SK-N-SH (cell line): ENCODE measurements around the gene FAT1. TPM values are rescaled to one million over a fixed set of nuclear protein-coding genes. Genes with fewer than 3 reads are reported as not detected.

Source experiments
- CTCF ChIA-PET: fragments of 300-600, 350-600 bp; formaldehyde crosslinking; extraction: SDS; loops from one replicate; lab custom pipeline; 2021; lab: Yijun Ruan, JAX
- POLR2A ChIA-PET: fragments of 350-600 bp; sonication (Branson Sonifier 250); formaldehyde crosslinking; extraction: SDS; loops from one replicate; lab custom pipeline; 2020; ENCODE audit warnings: antibody characterized with exemption, inconsistent platforms; lab: Yijun Ruan, JAX
- DNase-seq: peaks from one replicate; pipeline ENCODE4 v3.0.0; 2012
- H2AFZ ChIP-seq: fragments of 200-600 bp; sonication (generic); 2 replicates; pipeline ENCODE4 v1.8.1; 2016; ENCODE audit warnings: antibody characterized with exemption, mild to moderate bottlenecking, low read depth
- H3F3A ChIP-seq: fragments of 200-600 bp; sonication (generic); replicated peaks from 2 replicates; pipeline ENCODE3; 2016; ENCODE audit warnings: antibody characterized with exemption, mild to moderate bottlenecking; ENCODE audit not compliant: insufficient read depth
- H3K27ac ChIP-seq, 2 experiments: fragments of 200-500 bp in 1 of 2; fragments of 200-600 bp in 1 of 2; sonication (Bioruptor generic) in 1 of 2; sonication (generic), shearing (Covaris generic) in 1 of 2; 2 replicates each; pipeline versions ENCODE4 v1.5.1 to v1.6.1; 2014 to 2016; ENCODE audit warnings: low read depth in 2 of 2, inconsistent platforms in 1 of 2, low read length in 1 of 2, mild to moderate bottlenecking in 1 of 2, mixed read lengths in 1 of 2
- H3K27me3 ChIP-seq: fragments of 200-600 bp; sonication (generic), shearing (Covaris generic); 2 replicates; pipeline ENCODE4 v1.6.1; 2016; ENCODE audit warnings: mixed run types; ENCODE audit not compliant: insufficient read depth
- H3K36me3 ChIP-seq, 2 experiments: fragments of 200-500 bp in 1 of 2; fragments of 200-600 bp in 1 of 2; sonication (Bioruptor generic) in 1 of 2; sonication (generic) in 1 of 2; replicated peaks in 1 of 2; 2 replicates each; pipeline versions ENCODE3 to v1.5.1; 2014 to 2016; ENCODE audit warnings: low read length in 1 of 2, mild to moderate bottlenecking in 1 of 2; ENCODE audit not compliant: insufficient read depth in 2 of 2, control insufficient read depth in 1 of 2
- H3K4me1 ChIP-seq, 2 experiments: fragments of 200-500 bp in 1 of 2; fragments of 200-600 bp in 1 of 2; sonication (Bioruptor generic) in 1 of 2; sonication (generic), shearing (Covaris generic) in 1 of 2; 2 replicates each; pipeline versions ENCODE4 v1.5.1 to v1.6.1; 2014 to 2016; ENCODE audit warnings: low read depth in 1 of 2, low read length in 1 of 2, mixed run types in 1 of 2; ENCODE audit not compliant: insufficient read depth in 2 of 2, control insufficient read depth in 1 of 2
- H3K4me2 ChIP-seq: fragments of 200-600 bp; sonication (generic), shearing (Covaris generic); 2 replicates; pipeline ENCODE4 v1.6.1; 2017; ENCODE audit warnings: mixed run types
- H3K4me3 ChIP-seq, 2 experiments: fragments of 200-500 bp in 1 of 2; fragments of 200-600 bp in 1 of 2; sonication (Bioruptor generic) in 1 of 2; sonication (generic), shearing (Covaris generic) in 1 of 2; 2 replicates each; pipeline versions ENCODE4 v1.5.1 to v1.8.1; 2014 to 2016; ENCODE audit warnings: low read depth in 2 of 2, inconsistent platforms in 1 of 2, low read length in 1 of 2, mild to moderate bottlenecking in 1 of 2, mixed read lengths in 1 of 2, moderate library complexity in 1 of 2
- H3K79me2 ChIP-seq: fragments of 200-600 bp; sonication (generic); 2 replicates; pipeline ENCODE4 v1.8.1; 2017; ENCODE audit warnings: mild to moderate bottlenecking; ENCODE audit not compliant: insufficient read depth
- H3K9ac ChIP-seq: fragments of 200-600 bp; sonication (generic); 2 replicates; pipeline ENCODE4 v1.6.1; 2017; ENCODE audit warnings: mixed run types
- H3K9me2 ChIP-seq: fragments of 200-600 bp; sonication (generic); 2 replicates; pipeline ENCODE4 v1.6.1; 2017; ENCODE audit warnings: mixed run types
- H3K9me3 ChIP-seq: fragments of 200-600 bp; sonication (generic); 2 replicates; pipeline ENCODE4 v1.6.1; 2017; ENCODE audit warnings: mixed run types, mild to moderate bottlenecking, moderate library complexity
- H4K20me1 ChIP-seq: fragments of 200-600 bp; sonication (generic); 2 replicates; pipeline ENCODE4 v1.6.1; 2017; ENCODE audit warnings: mild to moderate bottlenecking, mixed run types; ENCODE audit not compliant: insufficient read depth
- CHD2 ChIP-seq: fragments of 150-350 bp; IDR thresholded peaks from 2 replicates; pipeline ENCODE4 v1.6.1; 2018; ENCODE audit warnings: low read length; ENCODE audit not compliant: partially characterized antibody
- ELF1 ChIP-seq: IDR thresholded peaks from 2 replicates; pipeline ENCODE4 v1.4.0; 2012
- EP300 ChIP-seq, 2 experiments: IDR thresholded peaks; 2 replicates each; pipeline versions ENCODE4 v1.4.0 to v1.6.1; 2012; ENCODE audit warnings: borderline replicate concordance in 1 of 2, low read depth in 1 of 2, low read length in 1 of 2
- EZH2phosphoT487 ChIP-seq: fragments of 200-600 bp; sonication (generic); IDR thresholded peaks from 2 replicates; pipeline ENCODE4 v1.6.1; 2017; ENCODE audit warnings: low read depth, mixed run types, mild to moderate bottlenecking, antibody characterized with exemption, moderate library complexity, borderline replicate concordance
- FOSL2 ChIP-seq: IDR thresholded peaks from 2 replicates; pipeline ENCODE4 v1.4.0; 2012; ENCODE audit warnings: low read depth, mild to moderate bottlenecking, moderate library complexity, borderline replicate concordance
- FOXJ3 ChIP-seq: sonication (generic); formaldehyde crosslinking; IDR thresholded peaks from 2 replicates; pipeline ENCODE4 v1.5.1; 2020; ENCODE audit warnings: mild to moderate bottlenecking, missing genetic modification reagents
- FOXM1 ChIP-seq: IDR thresholded peaks from 2 replicates; pipeline ENCODE4 v1.4.0; 2012; ENCODE audit warnings: low read depth, mild to moderate bottlenecking
- GABPA ChIP-seq: IDR thresholded peaks from 2 replicates; pipeline ENCODE4 v1.4.0; 2012; ENCODE audit warnings: low read depth, mild to moderate bottlenecking
- GATA2 ChIP-seq: sonication (generic); formaldehyde crosslinking; IDR thresholded peaks from 2 replicates; pipeline ENCODE4 v1.5.0; 2020; ENCODE audit warnings: mild to moderate bottlenecking, missing genetic modification reagents
- IRF3 ChIP-seq: fragments of 150-350 bp; IDR thresholded peaks from 2 replicates; pipeline ENCODE4 v1.6.1; 2016; ENCODE audit warnings: mild to moderate bottlenecking, low read depth, low read length
- MAX ChIP-seq: IDR thresholded peaks from 2 replicates; pipeline ENCODE4 v1.4.0; 2012; ENCODE audit warnings: low read depth
- MEF2A ChIP-seq: IDR thresholded peaks from 2 replicates; pipeline ENCODE4 v1.4.0; 2012; ENCODE audit warnings: low read depth, borderline replicate concordance
- REST ChIP-seq: IDR thresholded peaks from 2 replicates; pipeline ENCODE4 v1.6.1; 2012; ENCODE audit warnings: mild to moderate bottlenecking, low read depth, low read length, moderate library complexity
- RFX5 ChIP-seq: IDR thresholded peaks from 2 replicates; pipeline ENCODE4 v1.6.1; 2012; ENCODE audit warnings: mild to moderate bottlenecking, improper control_type of control experiment, low read length
- SMC3 ChIP-seq: IDR thresholded peaks from 2 replicates; pipeline ENCODE4 v1.6.1; 2012; ENCODE audit warnings: low read depth, low read length, improper control_type of control experiment
- TAF1 ChIP-seq: IDR thresholded peaks from 2 replicates; pipeline ENCODE4 v1.6.1; 2012; ENCODE audit warnings: low read depth, mild to moderate bottlenecking, low read length, moderate library complexity, borderline replicate concordance
- USF1 ChIP-seq: IDR thresholded peaks from 2 replicates; pipeline ENCODE4 v1.4.0; 2012; ENCODE audit warnings: low read depth, borderline replicate concordance
- WGBS: methylation state at CpG from one replicate; pipeline ENCODE4 v1.1.6; 2017; ENCODE audit warnings: low lambda C conversion rate; 5-methylcytosine and 5-hydroxymethylcytosine counted together
- polyA plus RNA-seq, 3 experiments: library from polyadenylated mRNA; depleted of rRNA; stranded (reverse); fragments of >200 nt; gene quantifications; 2 replicates each; pipeline ENCODE4 v1.2.3, GENCODE V29; 2012

FAT1 gene
- polyA plus RNA-seq, 1 of the 3 experiments (the other 2 are of a cell fraction): 41.3 TPM

- no peaks in the 10 kb centered on the region; a peak in 1 of 4 replicates for H3K4me1 ChIP-seq
- no peak for DNase-seq
- ChIA-PET CTCF (interaction anchor here (0.7 to 1.9 kb wide), 3 partner anchors 10 to 40 kb away, joined by 4 to 5 read pairs (median 5); no protein-coding TSS in a partner anchor), POLR2A (no interaction called here)
- H3K9me2 ChIP-seq: no peaks in the 10 kb centered on the region
- 45% methylated on average over 9 of the region's 9 CpGs for WGBS
- H3F3A ChIP-seq: no peaks in the 10 kb centered on the region
- no peaks in the 10 kb centered on the region; the same call in 1 of the 2 replicates for H3K27me3 ChIP-seq
- H3K4me3 ChIP-seq: no peak overlapping the region
- peaks cover 5 to 11% of the 10 kb centered on the region in 2 experiments for H3K36me3 ChIP-seq
- no peaks in the 10 kb centered on the region for H3K9me3 ChIP-seq
- H3K9ac ChIP-seq: no peak overlapping the region
- TF ChIP-seq RFX5 (no peak), EZH2phosphoT487 (no peak), FOXM1 (no peak), CHD2 (no peak), MEF2A (no peak), FOSL2 (no peak), SMC3 (no peak), USF1 (no peak), GABPA (no peak), TAF1 (no peak)
- TF ChIP-seq, all 33 proteins: peak for 0
- Histone ChIP-seq H3K4me2 (no peak overlapping the region), H3K27ac (no peak overlapping the region), H3K79me2 (peaks cover 98% of the 10 kb centered on the region), H2AFZ (no peak overlapping the region), H4K20me1 (peaks cover 26% of the 10 kb centered on the region)
These were observed 14.1 kb downstream of the FAT1 start for GRCh38 chr4:186709517-186709916.

- POLR2A ChIA-PET: no interaction called here
- 70% methylated on average over 6 of the region's 6 CpGs for WGBS
- no peak overlapping the region for H3K9ac ChIP-seq
- CTCF ChIA-PET: interaction anchor here (1.3 to 1.4 kb wide), 2 partner anchors 12 to 39 kb away, joined by 4 to 5 read pairs; no protein-coding TSS in a partner anchor
- DNase-seq: no peak
- peaks cover 5 to 11% of the 10 kb centered on the region in 2 experiments for H3K36me3 ChIP-seq
- H3K27me3 ChIP-seq: no peaks in the 10 kb centered on the region; the same call in 1 of the 2 replicates
- H3K79me2 ChIP-seq: peaks cover 98% of the 10 kb centered on the region
- no peaks in the 10 kb centered on the region for H3K9me2 ChIP-seq
- peaks cover 19% of the 10 kb centered on the region; the same call in 1 of the 2 replicates for H4K20me1 ChIP-seq
- H3K27ac ChIP-seq: no peak overlapping the region
- no peak overlapping the region for H3K4me3 ChIP-seq
- no peaks in the 10 kb centered on the region; a peak in 1 of 4 replicates for H3K4me1 ChIP-seq
- no peaks in the 10 kb centered on the region for H3K9me3 ChIP-seq
- no peaks in the 10 kb centered on the region for H3F3A ChIP-seq
- no peak overlapping the region for H2AFZ ChIP-seq
- TF ChIP-seq ELF1: no peak
- TF ChIP-seq EP300 (IDR thresholded peaks at IDR 0.05; ENCODE audit: borderline replicate concordance in 1 of 2, low read depth in 1 of 2, low read length in 1 of 2): no peak
- no peak for TF ChIP-seq MAX
- TF ChIP-seq FOSL2: no peak
- TF ChIP-seq USF1: no peak
- no peak for TF ChIP-seq REST
- TF ChIP-seq GATA2 (CRISPR knock-in tag): no peak
- TF ChIP-seq FOXJ3 (CRISPR knock-in tag): no peak
- TF ChIP-seq CHD2: no peak
- no peak for TF ChIP-seq IRF3
- no peak overlapping the region for H3K4me2 ChIP-seq
These were observed 15.1 kb downstream of the FAT1 start for GRCh38 chr4:186708554-186708953.
